ENCODE results near the gene SURF2. TPM values are rescaled to one million over a fixed set of nuclear protein-coding genes. Genes with fewer than 3 reads are reported as not detected.

SURF2 gene
- total and polyA plus RNA-seq, 11 donors: 10.0 to 41.1 (median 14.0) TPM

DNA sequence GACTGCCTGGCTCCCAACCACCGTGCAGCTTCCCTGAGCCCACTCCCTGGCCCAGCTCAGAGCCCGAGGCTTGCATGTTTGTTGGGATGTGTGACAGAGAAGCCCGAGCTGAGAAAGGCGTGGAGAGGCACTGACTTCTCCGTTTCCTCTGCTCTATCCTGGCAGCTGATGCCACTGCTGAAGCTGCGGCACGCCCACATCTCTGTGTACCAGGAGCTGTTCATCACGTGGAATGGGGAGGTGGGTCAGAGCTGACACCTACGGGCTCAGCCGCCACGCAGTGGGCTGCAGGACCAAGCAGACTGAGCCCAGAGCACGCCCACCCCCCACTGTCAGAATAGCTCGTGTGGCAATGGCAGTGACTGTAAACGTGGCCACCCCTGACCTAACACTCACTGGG lies 29.1 kb downstream of the SURF2 start:
- WGBS, 4 donors: 86 to 90% (median 87%) methylated on average over 13 to 14 of the region's 14 CpGs
- Histone ChIP-seq H3K9me3 (no peaks in the 10 kb centered on the region), H3K4me1 (no peaks in the 10 kb centered on the region), H3K27ac (no peak overlapping the region), H3K36me3 (no peaks in the 10 kb centered on the region), H3K4me3 (no peak overlapping the region), H3K27me3 (no peaks in the 10 kb centered on the region)
- TF ChIP-seq, protein P1, sequence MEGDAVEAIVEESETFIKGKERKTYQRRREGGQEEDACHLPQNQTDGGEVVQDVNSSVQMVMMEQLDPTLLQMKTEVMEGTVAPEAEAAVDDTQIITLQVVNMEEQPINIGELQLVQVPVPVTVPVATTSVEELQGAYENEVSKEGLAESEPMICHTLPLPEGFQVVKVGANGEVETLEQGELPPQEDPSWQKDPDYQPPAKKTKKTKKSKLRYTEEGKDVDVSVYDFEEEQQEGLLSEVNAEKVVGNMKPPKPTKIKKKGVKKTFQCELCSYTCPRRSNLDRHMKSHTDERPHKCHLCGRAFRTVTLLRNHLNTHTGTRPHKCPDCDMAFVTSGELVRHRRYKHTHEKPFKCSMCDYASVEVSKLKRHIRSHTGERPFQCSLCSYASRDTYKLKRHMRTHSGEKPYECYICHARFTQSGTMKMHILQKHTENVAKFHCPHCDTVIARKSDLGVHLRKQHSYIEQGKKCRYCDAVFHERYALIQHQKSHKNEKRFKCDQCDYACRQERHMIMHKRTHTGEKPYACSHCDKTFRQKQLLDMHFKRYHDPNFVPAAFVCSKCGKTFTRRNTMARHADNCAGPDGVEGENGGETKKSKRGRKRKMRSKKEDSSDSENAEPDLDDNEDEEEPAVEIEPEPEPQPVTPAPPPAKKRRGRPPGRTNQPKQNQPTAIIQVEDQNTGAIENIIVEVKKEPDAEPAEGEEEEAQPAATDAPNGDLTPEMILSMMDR (IDR thresholded peaks at IDR 0.05): no peak
- no peak for TF ChIP-seq POLR2A (IDR thresholded peaks at IDR 0.05)
- ATAC-seq (no peak), DNase-seq (no peak)
- intact Hi-C loops (cut with DNase I): no loop called here

- no peak for TF ChIP-seq POLR2A (IDR thresholded peaks at IDR 0.05)
- TF ChIP-seq, protein P1 (IDR thresholded peaks at IDR 0.05): no peak
- no peak for DNase-seq
- 78 to 99% (median 80%) methylated on average over 8 to 13 of the region's 13 CpGs for WGBS, 4 donors
Observed at GRCh38 chr9:133386338-133386737, 30.0 kb downstream of the SURF2 start.

GRCh38 chr9:133387680-133388079 lies 31.3 kb downstream of the SURF2 start:
- no peak for ATAC-seq
- Histone ChIP-seq H3K27ac (no peak overlapping the region), H3K36me3 (no peaks in the 10 kb centered on the region), H3K27me3 (peaks cover 0 to 4% (median 0%) of the 10 kb centered on the region in 9 donors), H3K4me3 (no peak overlapping the region), H3K4me1 (no peaks in the 10 kb centered on the region), H3K9me3 (no peaks in the 10 kb centered on the region)
- DNase-seq: peak in 1 of 5 donors; percentile 13
- intact Hi-C loops (cut with DNase I): no loop called here
- 83 to 89% (median 87%) methylated on average over 9 of the region's 9 CpGs for WGBS, 4 donors
- no peak for TF ChIP-seq POLR2A (IDR thresholded peaks at IDR 0.05)
- TF ChIP-seq, protein P1 (IDR thresholded peaks at IDR 0.05): no peak

More at GRCh38 chr9:133386338-133386737, 30.0 kb downstream of the SURF2 start:
- Histone ChIP-seq H3K4me3 (no peak overlapping the region), H3K9me3 (no peaks in the 10 kb centered on the region), H3K4me1 (no peaks in the 10 kb centered on the region), H3K36me3 (no peaks in the 10 kb centered on the region), H3K27me3 (peaks cover 0 to 4% (median 0%) of the 10 kb centered on the region in 9 donors), H3K27ac (no peak overlapping the region)
- no peak for ATAC-seq
- intact Hi-C loops (cut with DNase I): no loop called here

GRCh38 chr9:133389025-133389557 lies 32.7 kb downstream of the SURF2 start:
- ATAC-seq: no peak
- H3K9me3 ChIP-seq: no peaks in the 10 kb centered on the region
- H3K4me3 ChIP-seq: no peak overlapping the region
- no peaks in the 10 kb centered on the region for H3K4me1 ChIP-seq
- intact Hi-C loops (cut with DNase I): no loop called here
- WGBS, 4 donors: 90 to 98% (median 96%) methylated on average over 8 to 12 of the region's 12 CpGs
- no peak for DNase-seq
- peaks cover 0 to 9% (median 0%) of the 10 kb centered on the region in 9 donors for H3K27me3 ChIP-seq
- no peak overlapping the region for H3K27ac ChIP-seq
- no peaks in the 10 kb centered on the region for H3K36me3 ChIP-seq
- TF ChIP-seq, protein P1 (IDR thresholded peaks at IDR 0.05): no peak
- TF ChIP-seq POLR2A (IDR thresholded peaks at IDR 0.05): no peak

Data from heart left ventricle (tissue), 16 donors.